GM23338 (cell line): ENCODE data around the gene PARP3. TPM values are rescaled to one million over a fixed set of nuclear protein-coding genes. Genes with fewer than 3 reads are reported as not detected.

Experiments
- ATAC-seq: fragments of 200-7000 bp; cut with Tn5 transposase; 3 replicates; pipeline ENCODE4 v1.9.1; 2020
- DNase-seq: peaks from one replicate; pipeline ENCODE4 v3.0.0-alpha.2; 2015; ENCODE audit warnings: low spot score
- H2AFZ ChIP-seq: fragments of 200-600 bp; sonication (generic); 2 replicates; pipeline ENCODE4 v1.8.0; 2016; ENCODE audit warnings: antibody characterized with exemption, mild to moderate bottlenecking, moderate library complexity
- H3F3A ChIP-seq: fragments of 200-600 bp; sonication (generic); replicated peaks from 2 replicates; pipeline ENCODE4 v1.8.0; 2017; ENCODE audit warnings: antibody characterized with exemption, mixed run types, low read depth
- H3K27ac ChIP-seq: fragments of 200-600 bp; sonication (generic); 2 replicates; pipeline ENCODE4 v1.6.1; 2016; ENCODE audit warnings: low read depth
- H3K27me3 ChIP-seq: fragments of 200-600 bp; sonication (generic); 2 replicates; pipeline ENCODE4 v1.8.0; 2016; ENCODE audit warnings: mild to moderate bottlenecking, mixed run types, moderate library complexity; ENCODE audit not compliant: insufficient read depth
- H3K36me3 ChIP-seq: fragments of 200-600 bp; sonication (generic); 2 replicates; pipeline ENCODE4 v1.8.0; 2016; ENCODE audit warnings: mild to moderate bottlenecking; ENCODE audit not compliant: insufficient read depth
- H3K4me1 ChIP-seq: fragments of 200-600 bp; sonication (generic); 2 replicates; pipeline ENCODE4 v1.8.0; 2016; ENCODE audit warnings: mild to moderate bottlenecking, moderate library complexity; ENCODE audit not compliant: insufficient read depth
- H3K4me2 ChIP-seq: fragments of 200-600 bp; sonication (generic); 2 replicates; pipeline ENCODE4 v1.7.1; 2017; ENCODE audit warnings: mixed run types
- H3K4me3 ChIP-seq: fragments of 200-600 bp; sonication (generic); 2 replicates; pipeline ENCODE4 v1.6.1; 2016; ENCODE audit warnings: mixed run types
- H3K79me2 ChIP-seq: fragments of 200-600 bp; sonication (generic); replicated peaks from 2 replicates; pipeline ENCODE4 v1.8.0; 2017; ENCODE audit warnings: mild to moderate bottlenecking; ENCODE audit not compliant: insufficient read depth
- H3K9me2 ChIP-seq: fragments of 200-600 bp; sonication (generic); 2 replicates; pipeline ENCODE4 v1.8.0; 2017; ENCODE audit not compliant: insufficient read depth
- H4K20me1 ChIP-seq: fragments of 200-600 bp; sonication (generic); replicated peaks from 2 replicates; pipeline ENCODE4 v1.8.0; 2017; ENCODE audit warnings: mild to moderate bottlenecking; ENCODE audit not compliant: insufficient read depth
- H3K27ac Mint-ChIP-seq: 2 replicates; pipeline ENCODE4 v1.8.0; 2020; ENCODE audit warnings: inconsistent platforms, mild to moderate bottlenecking, moderate library complexity, mixed read lengths
- H3K27me3 Mint-ChIP-seq: 3 replicates; pipeline ENCODE4 v1.8.0; 2022; ENCODE audit warnings: low read depth, mild to moderate bottlenecking, moderate library complexity, mixed read lengths, inconsistent platforms; ENCODE audit not compliant: insufficient read depth, poor library complexity
- H3K36me3 Mint-ChIP-seq: 3 replicates; pipeline ENCODE4 v1.8.0; 2021; ENCODE audit warnings: low read depth, mild to moderate bottlenecking, inconsistent platforms, moderate library complexity, mixed read lengths
- H3K4me1 Mint-ChIP-seq: 3 replicates; pipeline ENCODE4 v1.8.0; 2020; ENCODE audit warnings: mild to moderate bottlenecking, inconsistent platforms, mixed read lengths
- H3K4me3 Mint-ChIP-seq: 3 replicates; pipeline ENCODE4 v1.8.0; 2021; ENCODE audit warnings: moderate library complexity, mild to moderate bottlenecking, inconsistent platforms, mixed read lengths
- H3K9me3 Mint-ChIP-seq: 3 replicates; pipeline ENCODE4 v1.8.0; 2020; ENCODE audit warnings: moderate library complexity, mild to moderate bottlenecking, inconsistent platforms, mixed read lengths
- NANOG ChIP-seq: IDR thresholded peaks from 2 replicates; pipeline ENCODE4 v1.6.1; 2016; ENCODE audit warnings: antibody characterized with exemption, borderline replicate concordance
- POLR2AphosphoS5 ChIP-seq: IDR thresholded peaks from 2 replicates; pipeline ENCODE4 v1.6.1; 2016; ENCODE audit warnings: antibody characterized with exemption, low read depth
- ZNF331 ChIP-seq: fragments of 250-450 bp; sonication (Bioruptor Pico); IDR thresholded peaks from 2 replicates; pipeline ENCODE4 v1.5.0; 2020; ENCODE audit warnings: low read depth, mild to moderate bottlenecking, moderate library complexity
- polyA plus RNA-seq: library from polyadenylated mRNA; unstranded; fragments of >200 nt; fragmentation: Nextera tagmentation; extraction: Ambion mirVana; gene quantifications from 2 replicates; pipeline ENCODE4 v1.2.1, GENCODE V29; 2016
- total RNA-seq: library from RNA; depleted of rRNA; stranded (reverse); fragments of >200 nt; shearing (Covaris generic); gene quantifications from 2 replicates; pipeline ENCODE4 v1.2.3, GENCODE V29; 2014
- TF ChIP-seq, protein P1 (sequence below), 2 experiments: fragments of 200-600 bp in 1 of 2; sonication (generic) in 1 of 2; conservative IDR thresholded peaks; 2 replicates each; pipeline versions ENCODE4 v1.5.1 to v1.6.1; 2016 to 2017; ENCODE audit warnings: antibody characterized with exemption in 2 of 2, low read depth in 2 of 2, mild to moderate bottlenecking in 2 of 2, moderate library complexity in 1 of 2

Gene PARP3
- total and polyA plus RNA-seq, 2 experiments from 2014 or later, result 0.76 to 1.1 TPM

DNA sequence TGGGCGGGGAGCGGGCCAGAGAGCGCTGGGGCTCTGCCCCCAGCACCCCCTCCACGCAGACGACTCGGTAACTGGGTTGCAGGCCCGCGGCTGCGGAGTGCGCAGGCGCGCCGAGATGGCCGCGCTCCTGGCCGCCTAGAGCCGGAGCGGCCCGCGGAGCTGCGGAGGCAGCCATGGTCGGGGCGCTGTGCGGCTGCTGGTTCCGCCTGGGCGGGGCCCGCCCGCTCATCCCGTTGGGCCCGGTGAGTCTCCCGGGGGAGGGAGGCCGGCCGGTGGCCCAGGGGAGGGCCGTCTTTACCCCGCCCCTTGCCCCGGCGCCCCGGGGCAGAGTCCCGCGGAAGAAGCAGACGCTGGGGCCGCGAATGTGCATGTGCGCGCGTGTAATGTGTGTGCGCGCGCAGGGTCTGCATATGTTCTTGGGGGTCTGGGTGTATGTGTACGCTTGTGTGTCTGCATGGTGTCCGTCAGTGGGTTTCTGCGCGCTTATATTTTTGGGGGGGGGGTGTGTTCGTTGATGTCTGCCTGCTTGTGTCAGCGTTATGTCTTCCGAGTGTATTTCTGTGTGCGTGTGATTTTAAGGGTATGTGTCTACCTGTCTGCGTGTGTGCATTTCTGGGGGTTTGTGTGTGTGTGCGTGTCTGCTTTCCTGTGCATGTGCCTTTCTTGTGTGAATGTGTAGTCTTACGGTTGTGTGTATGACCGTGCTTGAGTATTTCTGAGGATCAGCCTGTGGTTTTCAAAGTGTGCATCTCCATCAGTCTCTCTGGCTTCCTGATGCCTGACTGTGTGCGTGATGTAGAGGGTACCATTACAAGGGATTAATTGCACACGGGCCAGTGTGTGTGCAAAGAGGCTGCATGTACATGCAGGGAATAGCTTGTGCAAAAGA is 33.0 kb downstream of the PARP3 start, which contains the start of gene ABHD14A:
ABHD14A (plus strand) TSS at position 102 of the 889 bp plus-strand sequence; CDS start at position 174, 72 bp downstream.
- H3K4me1 Mint-ChIP-seq, result peaks cover 22% of the 10 kb centered on the region
- peaks cover 35% of the 10 kb centered on the region for H3K27me3 Mint-ChIP-seq
- peak within 1 kb of the TSS; percentile 96 for H2AFZ ChIP-seq
- H3K4me3 ChIP-seq, result peak within 1 kb of the TSS; percentile 79
- DNase-seq, result peak; percentile 75
- H3K36me3 ChIP-seq, result no peaks in the 10 kb centered on the region
- no peaks in the 10 kb centered on the region for H3K9me2 ChIP-seq
- no peaks in the 10 kb centered on the region for H4K20me1 ChIP-seq
- H3F3A ChIP-seq, result peaks cover 24% of the 10 kb centered on the region
- H3K36me3 Mint-ChIP-seq, result no peaks in the 10 kb centered on the region; the same call in 1 of the 3 replicates
- no peaks in the 10 kb centered on the region; the same call in 2 of the 3 replicates for H3K9me3 Mint-ChIP-seq
- ATAC-seq, result peak; percentile 77
- H3K27ac Mint-ChIP-seq, result 0 out of 2 replicates have a peak within 1 kb of the TSS, but pooled peaks have one; percentile 24
- peak; percentile 58 for TF ChIP-seq POLR2AphosphoS5
- TF ChIP-seq NANOG, result no peak
- peak within 1 kb of the TSS; percentile 91 for H3K4me2 ChIP-seq
- peak within 1 kb of the TSS; percentile 83 for H3K4me3 Mint-ChIP-seq
- no peaks in the 10 kb centered on the region for H3K79me2 ChIP-seq
- peaks cover 38% of the 10 kb centered on the region for H3K27me3 ChIP-seq
- H3K27ac ChIP-seq, result no peak within 1 kb of the TSS
- H3K4me1 ChIP-seq, result peaks cover 17% of the 10 kb centered on the region

DNA sequence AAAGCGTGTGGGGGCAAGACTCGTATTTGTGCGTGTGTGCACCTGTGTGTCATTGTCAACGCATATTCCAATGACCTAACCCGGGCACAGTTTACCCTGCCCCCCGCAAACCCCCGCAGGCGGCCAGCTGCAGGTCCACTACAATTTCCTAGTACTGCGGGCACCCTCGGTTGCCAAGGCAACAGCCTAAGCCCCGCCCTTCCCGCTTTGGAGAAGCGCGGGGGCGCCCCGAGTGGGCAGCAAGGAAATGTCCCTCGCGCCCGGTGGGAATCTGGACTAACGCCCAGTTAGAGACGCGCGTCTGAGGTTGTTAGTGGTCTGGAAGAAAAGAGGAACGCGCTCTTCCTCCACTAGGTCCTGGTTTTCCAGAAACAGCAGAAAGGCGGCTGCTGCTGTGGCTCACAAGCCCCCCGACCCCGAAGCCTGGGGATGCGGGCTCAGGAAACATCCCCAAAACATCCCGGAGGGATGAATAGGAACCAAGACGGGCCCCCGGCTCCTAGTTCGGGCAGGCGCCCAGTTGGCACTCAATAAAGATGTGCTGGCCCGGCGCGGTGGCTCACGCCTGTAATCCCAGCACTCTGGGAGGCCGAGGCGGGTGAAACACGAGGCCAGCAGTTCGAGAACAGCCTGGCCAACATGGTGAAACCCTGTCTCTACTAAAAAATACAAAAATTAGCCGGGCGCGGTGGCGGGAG is 33.8 kb downstream of the PARP3 start:
- Histone ChIP-seq H3K9me2 (no peaks in the 10 kb centered on the region), H3K4me3 (peak overlapping the region; percentile 79), H4K20me1 (no peaks in the 10 kb centered on the region), H3K79me2 (no peaks in the 10 kb centered on the region), H3K4me2 (peak overlapping the region; percentile 91), H3K27ac (no peak overlapping the region), H3F3A (peaks cover 24% of the 10 kb centered on the region), H3K36me3 (no peaks in the 10 kb centered on the region), H3K27me3 (peaks cover 38% of the 10 kb centered on the region), H2AFZ (0 out of 2 replicates have a peak overlapping the region, but pooled peaks have one; percentile 96), H3K4me1 (peaks cover 17% of the 10 kb centered on the region)
- DNase-seq (peak; percentile 78), ATAC-seq (peak; percentile 2; the same call in 2 of the 3 replicates)
- Mint-ChIP-seq H3K36me3 (no peaks in the 10 kb centered on the region; the same call in 2 of the 3 replicates), H3K9me3 (no peaks in the 10 kb centered on the region; the same call in 2 of the 3 replicates), H3K4me1 (peaks cover 14% of the 10 kb centered on the region), H3K27ac (no peak overlapping the region), H3K27me3 (peaks cover 35% of the 10 kb centered on the region), H3K4me3 (peak overlapping the region; percentile 66)
- no peak for TF ChIP-seq ZNF331 (CRISPR knock-in tag)
- TF ChIP-seq, protein P1, sequence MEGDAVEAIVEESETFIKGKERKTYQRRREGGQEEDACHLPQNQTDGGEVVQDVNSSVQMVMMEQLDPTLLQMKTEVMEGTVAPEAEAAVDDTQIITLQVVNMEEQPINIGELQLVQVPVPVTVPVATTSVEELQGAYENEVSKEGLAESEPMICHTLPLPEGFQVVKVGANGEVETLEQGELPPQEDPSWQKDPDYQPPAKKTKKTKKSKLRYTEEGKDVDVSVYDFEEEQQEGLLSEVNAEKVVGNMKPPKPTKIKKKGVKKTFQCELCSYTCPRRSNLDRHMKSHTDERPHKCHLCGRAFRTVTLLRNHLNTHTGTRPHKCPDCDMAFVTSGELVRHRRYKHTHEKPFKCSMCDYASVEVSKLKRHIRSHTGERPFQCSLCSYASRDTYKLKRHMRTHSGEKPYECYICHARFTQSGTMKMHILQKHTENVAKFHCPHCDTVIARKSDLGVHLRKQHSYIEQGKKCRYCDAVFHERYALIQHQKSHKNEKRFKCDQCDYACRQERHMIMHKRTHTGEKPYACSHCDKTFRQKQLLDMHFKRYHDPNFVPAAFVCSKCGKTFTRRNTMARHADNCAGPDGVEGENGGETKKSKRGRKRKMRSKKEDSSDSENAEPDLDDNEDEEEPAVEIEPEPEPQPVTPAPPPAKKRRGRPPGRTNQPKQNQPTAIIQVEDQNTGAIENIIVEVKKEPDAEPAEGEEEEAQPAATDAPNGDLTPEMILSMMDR (conservative IDR thresholded peaks at IDR 0.05; ENCODE audit: low read depth in 2 of 2), result peak in 1 of 2 experiments; percentile 34; a peak in 2 of 4 replicates
